HepG2 (cell line): Measurements from ENCODE around the gene SRC. TPM values are rescaled to one million over a fixed set of nuclear protein-coding genes. Genes with fewer than 3 reads are reported as not detected.

ENCODE experiments used
- AGO1 ChIP-seq: fragments of 200-400 bp; formaldehyde crosslinking; IDR thresholded peaks from 2 replicates; pipeline ENCODE4 v1.6.1; 2017; ENCODE audit warnings: mild to moderate bottlenecking, low read depth, low read length, moderate library complexity; ENCODE audit not compliant: poor library complexity, severe bottlenecking
- ATAD3A ChIP-seq: sonication (generic); formaldehyde crosslinking; IDR thresholded peaks from 2 replicates; pipeline ENCODE4 v1.4.0; 2020; ENCODE audit warnings: missing genetic modification reagents
- CHD2 ChIP-seq: IDR thresholded peaks from 2 replicates; pipeline ENCODE4 v1.6.1; 2011; ENCODE audit warnings: low read depth, low read length, improper control_type of control experiment
- EHMT2 ChIP-seq: fragments of 200-600 bp; sonication (generic); IDR thresholded peaks from 2 replicates; pipeline ENCODE4 v1.7.0; 2017; ENCODE audit warnings: antibody characterized with exemption, low read depth, low read length, borderline replicate concordance
- FOXA3 ChIP-seq: IDR thresholded peaks from 2 replicates; pipeline ENCODE4 v1.6.1; 2016; ENCODE audit warnings: missing genetic modification reagents, missing compliant biosample characterization
- GATAD1 ChIP-seq: IDR thresholded peaks from 2 replicates; pipeline ENCODE4 v1.6.1; 2016; ENCODE audit warnings: missing genetic modification reagents, missing compliant biosample characterization
- IRX3 ChIP-seq: sonication (generic); formaldehyde crosslinking; IDR thresholded peaks from 2 replicates; pipeline ENCODE4 v1.8.1; 2023; ENCODE audit warnings: mild to moderate bottlenecking, low read depth, missing genetic modification reagents, borderline replicate concordance
- MLLT10 ChIP-seq: sonication (generic); formaldehyde crosslinking; IDR thresholded peaks from 2 replicates; pipeline ENCODE4 v1.4.0; 2020; ENCODE audit warnings: missing genetic modification reagents
- PAF1 ChIP-seq: IDR thresholded peaks from 2 replicates; pipeline ENCODE4 v1.6.1; 2016; ENCODE audit warnings: missing genetic modification reagents, missing compliant biosample characterization
- PAX8 ChIP-seq: sonication (generic); formaldehyde crosslinking; IDR thresholded peaks from 2 replicates; pipeline ENCODE4 v1.8.0; 2022; ENCODE audit warnings: mild to moderate bottlenecking, missing genetic modification reagents, borderline replicate concordance
- RCOR2 ChIP-seq: IDR thresholded peaks from 2 replicates; pipeline ENCODE4 v1.6.1; 2016; ENCODE audit warnings: missing biosample characterization, missing genetic modification reagents
- RELA ChIP-seq: sonication (generic); formaldehyde crosslinking; IDR thresholded peaks from 2 replicates; pipeline ENCODE4 v1.4.0; 2020; ENCODE audit warnings: missing genetic modification reagents
- REPIN1 ChIP-seq: sonication (generic); formaldehyde crosslinking; IDR thresholded peaks from 2 replicates; pipeline ENCODE4 v1.8.0; 2022; ENCODE audit warnings: missing genetic modification reagents, low read depth, mild to moderate bottlenecking, borderline replicate concordance
- SMYD3 ChIP-seq: sonication (generic); formaldehyde crosslinking; IDR thresholded peaks from 2 replicates; pipeline ENCODE4 v1.8.1; 2023; ENCODE audit warnings: mild to moderate bottlenecking, missing genetic modification reagents
- ZFP90 ChIP-seq: sonication (generic); formaldehyde crosslinking; IDR thresholded peaks from 2 replicates; pipeline ENCODE4 v1.8.0; 2022; ENCODE audit warnings: missing genetic modification reagents, mild to moderate bottlenecking, inconsistent platforms, borderline replicate concordance
- ZFX ChIP-seq: sonication (generic); formaldehyde crosslinking; IDR thresholded peaks from 2 replicates; pipeline ENCODE4 v1.4.0; 2020; ENCODE audit warnings: mild to moderate bottlenecking, low read depth, missing genetic modification reagents, moderate library complexity
- ZNF17 ChIP-seq: sonication (generic); formaldehyde crosslinking; IDR thresholded peaks from 2 replicates; pipeline ENCODE4 v1.5.0; 2020; ENCODE audit warnings: mild to moderate bottlenecking, missing genetic modification reagents
- ZNF20 ChIP-seq: sonication (generic); formaldehyde crosslinking; IDR thresholded peaks from 2 replicates; pipeline ENCODE4 v1.4.0; 2020; ENCODE audit warnings: mild to moderate bottlenecking, moderate library complexity, missing genetic modification reagents
- ZNF207 ChIP-seq: fragments of 450-650 bp; IDR thresholded peaks from 2 replicates; pipeline ENCODE4 v1.6.1; 2016; ENCODE audit warnings: antibody characterized with exemption, borderline replicate concordance
- ZNF350 ChIP-seq: sonication (generic); formaldehyde crosslinking; IDR thresholded peaks from 2 replicates; pipeline ENCODE4 v1.4.0; 2020; ENCODE audit warnings: mild to moderate bottlenecking, low read depth, missing genetic modification reagents, borderline replicate concordance
- ZNF546 ChIP-seq: sonication (generic); formaldehyde crosslinking; conservative IDR thresholded peaks from 2 replicates; pipeline ENCODE4 v1.8.1; 2023; ENCODE audit warnings: mild to moderate bottlenecking, missing genetic modification reagents
- polyA plus RNA-seq, 8 experiments: library from polyadenylated mRNA; depleted of rRNA in 3 of 8; stranded (reverse) in 7 of 8; unstranded in 1 of 8; fragments of >200 nt; fragmentation: Illumina TruSeq in 4 of 8; extraction: Trizol in 4 of 8; gene quantifications; 2 replicates each; pipeline versions ENCODE4 v1.2.1 to v1.2.3, GENCODE V29; 2011 to 2016; ENCODE audit warnings: low read depth in 4 of 8, missing spikeins in 1 of 8, mixed read lengths in 1 of 8; ENCODE audit not compliant: insufficient read depth in 1 of 8
- total RNA-seq, 5 experiments: library from RNA; depleted of rRNA; stranded (reverse); fragments of >200 nt; fragmentation: Illumina TruSeq; extraction: Trizol; gene quantifications; 2 replicates each; pipeline ENCODE4 v1.2.3, GENCODE V29; 2016; ENCODE audit warnings: low read depth in 1 of 5
- TF ChIP-seq, protein P1 (sequence below): IDR thresholded peaks from 2 replicates; pipeline ENCODE4 v1.6.1; 2016; ENCODE audit warnings: mild to moderate bottlenecking, missing biosample characterization, missing genetic modification reagents
- TF ChIP-seq, protein P2 (sequence below): sonication (generic); formaldehyde crosslinking; IDR thresholded peaks from 2 replicates; pipeline ENCODE4 v1.4.0; 2020; ENCODE audit warnings: missing genetic modification reagents, borderline replicate concordance
- TF ChIP-seq, protein P3 (sequence below): sonication (generic); formaldehyde crosslinking; IDR thresholded peaks from 2 replicates; pipeline ENCODE4 v1.4.0; 2020; ENCODE audit warnings: mild to moderate bottlenecking, missing genetic modification reagents
- TF ChIP-seq, protein P4 (sequence below): sonication (generic); formaldehyde crosslinking; IDR thresholded peaks from 2 replicates; pipeline ENCODE4 v1.4.0; 2020; ENCODE audit warnings: mild to moderate bottlenecking, missing genetic modification reagents

SRC gene
- total and polyA plus RNA-seq, 2 of the 13 experiments (the other 11 are each of a cell fraction or from before 2014, with no cell fraction given): 54.7 to 192 TPM

DNA sequence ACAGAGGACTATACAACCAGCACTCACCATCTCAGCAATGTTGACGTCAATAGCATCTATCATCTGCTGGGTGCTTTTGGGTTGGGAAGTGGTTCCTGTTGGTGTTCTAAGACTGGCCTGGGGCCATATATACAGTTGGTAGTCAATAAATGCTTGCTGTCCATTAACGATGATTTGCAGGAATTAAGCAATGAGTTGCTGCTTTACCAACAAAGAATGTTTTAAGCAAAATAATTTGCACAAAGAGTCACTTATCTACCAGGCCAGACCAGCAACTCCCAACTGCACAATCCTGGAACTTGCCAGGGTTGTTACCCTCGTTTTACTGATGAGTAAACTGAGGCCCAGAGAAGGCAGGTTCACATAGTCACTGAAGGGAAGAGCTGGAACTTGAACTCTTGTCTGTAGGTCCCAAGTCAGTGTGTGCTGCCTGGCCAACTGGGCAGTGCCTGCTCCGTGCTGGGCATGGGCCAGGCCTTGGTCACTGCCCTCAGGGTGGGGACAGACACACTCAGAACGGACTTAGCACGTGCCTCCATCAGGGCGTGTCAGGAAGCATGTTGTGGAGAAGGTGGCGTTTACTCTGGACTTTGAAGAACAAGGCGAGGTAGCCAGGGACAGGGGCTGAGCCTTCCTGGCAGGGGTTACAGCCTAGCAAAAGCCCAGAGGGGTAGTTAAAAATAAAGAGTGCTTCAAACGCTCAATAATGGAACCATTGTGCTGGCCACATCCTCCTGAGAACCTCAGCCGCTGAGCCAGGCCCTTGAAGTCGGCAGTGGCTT, 2.5 kb upstream of the SRC start (continued):
- TF ChIP-seq ZNF546 (CRISPR knock-in tag) (0 out of 2 replicates have a peak, but pooled peaks have one; percentile 50), ZFP90 (CRISPR knock-in tag) (peak; percentile 89; the same call in 1 of the 2 replicates), RCOR2 (CRISPR knock-in tag) (no peak), MLLT10 (no peak), GATAD1 (CRISPR knock-in tag) (no peak), EHMT2 (no peak), ZFX (CRISPR knock-in tag) (peak; percentile 60; the same call in 1 of the 2 replicates), AGO1 (no peak), FOXA3 (CRISPR knock-in tag) (peak; percentile 56), ZNF20 (CRISPR knock-in tag) (no peak), ZNF17 (CRISPR knock-in tag) (no peak), ZNF350 (CRISPR knock-in tag) (no peak), SMYD3 (CRISPR knock-in tag) (no peak), ZNF207 (no peak), PAX8 (CRISPR knock-in tag) (no peak), CHD2 (no peak), IRX3 (CRISPR knock-in tag) (no peak), ATAD3A (CRISPR knock-in tag) (no peak), PAF1 (CRISPR knock-in tag) (no peak), REPIN1 (no peak), RELA (0 out of 2 replicates have a peak, but pooled peaks have one; percentile 8)
- TF ChIP-seq, protein P1, sequence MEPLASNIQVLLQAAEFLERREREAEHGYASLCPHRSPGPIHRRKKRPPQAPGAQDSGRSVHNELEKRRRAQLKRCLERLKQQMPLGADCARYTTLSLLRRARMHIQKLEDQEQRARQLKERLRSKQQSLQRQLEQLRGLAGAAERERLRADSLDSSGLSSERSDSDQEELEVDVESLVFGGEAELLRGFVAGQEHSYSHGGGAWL (CRISPR knock-in tag): peak; percentile 34; the same call in 1 of the 2 replicates
- TF ChIP-seq, protein P2, sequence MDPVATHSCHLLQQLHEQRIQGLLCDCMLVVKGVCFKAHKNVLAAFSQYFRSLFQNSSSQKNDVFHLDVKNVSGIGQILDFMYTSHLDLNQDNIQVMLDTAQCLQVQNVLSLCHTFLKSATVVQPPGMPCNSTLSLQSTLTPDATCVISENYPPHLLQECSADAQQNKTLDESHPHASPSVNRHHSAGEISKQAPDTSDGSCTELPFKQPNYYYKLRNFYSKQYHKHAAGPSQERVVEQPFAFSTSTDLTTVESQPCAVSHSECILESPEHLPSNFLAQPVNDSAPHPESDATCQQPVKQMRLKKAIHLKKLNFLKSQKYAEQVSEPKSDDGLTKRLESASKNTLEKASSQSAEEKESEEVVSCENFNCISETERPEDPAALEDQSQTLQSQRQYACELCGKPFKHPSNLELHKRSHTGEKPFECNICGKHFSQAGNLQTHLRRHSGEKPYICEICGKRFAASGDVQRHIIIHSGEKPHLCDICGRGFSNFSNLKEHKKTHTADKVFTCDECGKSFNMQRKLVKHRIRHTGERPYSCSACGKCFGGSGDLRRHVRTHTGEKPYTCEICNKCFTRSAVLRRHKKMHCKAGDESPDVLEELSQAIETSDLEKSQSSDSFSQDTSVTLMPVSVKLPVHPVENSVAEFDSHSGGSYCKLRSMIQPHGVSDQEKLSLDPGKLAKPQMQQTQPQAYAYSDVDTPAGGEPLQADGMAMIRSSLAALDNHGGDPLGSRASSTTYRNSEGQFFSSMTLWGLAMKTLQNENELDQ: no peak
- TF ChIP-seq, protein P3, sequence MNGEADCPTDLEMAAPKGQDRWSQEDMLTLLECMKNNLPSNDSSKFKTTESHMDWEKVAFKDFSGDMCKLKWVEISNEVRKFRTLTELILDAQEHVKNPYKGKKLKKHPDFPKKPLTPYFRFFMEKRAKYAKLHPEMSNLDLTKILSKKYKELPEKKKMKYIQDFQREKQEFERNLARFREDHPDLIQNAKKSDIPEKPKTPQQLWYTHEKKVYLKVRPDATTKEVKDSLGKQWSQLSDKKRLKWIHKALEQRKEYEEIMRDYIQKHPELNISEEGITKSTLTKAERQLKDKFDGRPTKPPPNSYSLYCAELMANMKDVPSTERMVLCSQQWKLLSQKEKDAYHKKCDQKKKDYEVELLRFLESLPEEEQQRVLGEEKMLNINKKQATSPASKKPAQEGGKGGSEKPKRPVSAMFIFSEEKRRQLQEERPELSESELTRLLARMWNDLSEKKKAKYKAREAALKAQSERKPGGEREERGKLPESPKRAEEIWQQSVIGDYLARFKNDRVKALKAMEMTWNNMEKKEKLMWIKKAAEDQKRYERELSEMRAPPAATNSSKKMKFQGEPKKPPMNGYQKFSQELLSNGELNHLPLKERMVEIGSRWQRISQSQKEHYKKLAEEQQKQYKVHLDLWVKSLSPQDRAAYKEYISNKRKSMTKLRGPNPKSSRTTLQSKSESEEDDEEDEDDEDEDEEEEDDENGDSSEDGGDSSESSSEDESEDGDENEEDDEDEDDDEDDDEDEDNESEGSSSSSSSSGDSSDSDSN: no peak; the same call in 1 of the 2 replicates
- TF ChIP-seq, protein P4, sequence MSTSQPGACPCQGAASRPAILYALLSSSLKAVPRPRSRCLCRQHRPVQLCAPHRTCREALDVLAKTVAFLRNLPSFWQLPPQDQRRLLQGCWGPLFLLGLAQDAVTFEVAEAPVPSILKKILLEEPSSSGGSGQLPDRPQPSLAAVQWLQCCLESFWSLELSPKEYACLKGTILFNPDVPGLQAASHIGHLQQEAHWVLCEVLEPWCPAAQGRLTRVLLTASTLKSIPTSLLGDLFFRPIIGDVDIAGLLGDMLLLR (CRISPR knock-in tag): peak; percentile 65; the same call in 1 of the 2 replicates
